22Rv1 (cell line): ENCODE measurements around the gene CYTIP.

Experiments
- CTCF ChIP-seq: fragments of 450-650 bp; IDR thresholded peaks from 2 replicates; pipeline ENCODE4 v1.5.1; 2017; ENCODE audit warnings: mild to moderate bottlenecking
- ZFX ChIP-seq: fragments of 450-650 bp; IDR thresholded peaks from 2 replicates; pipeline ENCODE4 v1.6.1; 2017; ENCODE audit warnings: antibody characterized with exemption, borderline replicate concordance

GRCh38 chr2:157427003-157427921 is 16.6 kb downstream of the CYTIP start:
- TF ChIP-seq CTCF (no peak), ZFX (no peak)
